LHCN-M2 (cell line): ENCODE data around the gene OR1L8. TPM values are rescaled to one million over a fixed set of nuclear protein-coding genes. Genes with fewer than 3 reads are reported as not detected.
"Not testable (repeated sequence)": the region's sequence is repeated elsewhere in the genome, so short reads cannot be mapped to it uniquely, and the experiment has no call there.

Source experiments
- DNase-seq: peaks from one replicate; pipeline ENCODE4 v3.0.0-alpha.2; 2012; ENCODE audit warnings: low read depth
- polyA plus RNA-seq: library from polyadenylated mRNA; unstranded; fragments of >200 nt; gene quantifications from one replicate; pipeline ENCODE4 v1.2.1, GENCODE V29; 2012; ENCODE audit warnings: missing spikeins
- total RNA-seq: library from RNA; depleted of rRNA; stranded (reverse); fragments of >200 nt; gene quantifications from 2 replicates; pipeline ENCODE4 v1.2.3, GENCODE V29; 2014; rRNA removed

OR1L8 gene, protein sequence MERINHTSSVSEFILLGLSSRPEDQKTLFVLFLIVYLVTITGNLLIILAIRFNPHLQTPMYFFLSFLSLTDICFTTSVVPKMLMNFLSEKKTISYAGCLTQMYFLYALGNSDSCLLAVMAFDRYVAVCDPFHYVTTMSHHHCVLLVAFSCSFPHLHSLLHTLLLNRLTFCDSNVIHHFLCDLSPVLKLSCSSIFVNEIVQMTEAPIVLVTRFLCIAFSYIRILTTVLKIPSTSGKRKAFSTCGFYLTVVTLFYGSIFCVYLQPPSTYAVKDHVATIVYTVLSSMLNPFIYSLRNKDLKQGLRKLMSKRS
- total RNA-seq = not detected in 2 replicates
- polyA plus RNA-seq = not detected

- not testable (repeated sequence) for DNase-seq
These were observed at the start of gene OR1L8 for GRCh38 chr9:122583284-122583683. Gene OR1L8 (minus strand): TSS chr9:122583384. CDS start chr9:122568477, 14,907 bp downstream.

- DNase-seq = no peak
These were observed 36.8 kb upstream of the OR1L8 start for GRCh38 chr9:122619996-122620395.

DNA sequence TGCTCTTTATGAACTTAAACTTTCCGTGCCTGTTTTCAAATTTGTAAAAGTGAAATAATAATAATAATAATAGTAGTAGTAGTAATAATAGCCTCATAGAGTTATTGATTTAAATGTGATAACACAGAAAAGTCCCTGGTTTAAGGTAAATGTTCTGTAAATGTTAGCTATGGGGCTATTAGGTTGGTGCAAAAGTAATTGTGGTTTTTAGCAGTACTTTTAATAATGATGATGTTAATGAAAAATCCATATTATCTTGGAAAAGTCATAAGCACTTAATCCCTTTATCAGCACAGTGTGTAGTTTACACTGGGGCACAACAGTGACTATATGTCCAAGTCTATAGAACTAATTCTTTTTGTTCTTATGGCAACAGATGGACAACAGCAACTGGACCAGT is 31.2 kb upstream of the OR1L8 start, which contains the start of gene OR1Q1:
TSS of gene OR1Q1 (plus strand) at position 377 of the 400 bp plus-strand sequence. CDS start at position 377, 0 bp downstream.
- no peak for DNase-seq

- DNase-seq = no peak
These were observed 26.6 kb upstream of the OR1L8 start for GRCh38 chr9:122609804-122610203.

DNA sequence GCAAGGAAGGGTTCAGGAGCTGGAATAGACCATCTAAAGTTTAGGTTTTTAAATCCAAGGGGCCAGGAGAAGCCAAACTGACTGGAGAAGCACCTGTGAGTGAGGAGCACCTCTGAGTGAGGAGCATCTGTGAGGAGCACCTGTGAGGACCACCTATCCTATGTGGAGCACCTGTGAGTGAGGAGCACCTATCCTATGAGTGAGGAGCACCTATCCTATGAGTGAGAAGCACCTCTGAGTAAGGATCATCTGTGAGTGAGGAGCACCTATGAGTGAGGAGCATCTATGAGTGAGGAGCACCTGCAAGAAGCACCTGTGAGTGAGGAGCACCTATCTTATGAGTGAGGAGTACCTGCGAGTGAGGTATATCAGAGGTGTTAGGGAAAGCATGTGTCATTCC is 23.4 kb upstream of the OR1L8 start:
- DNase-seq = no peak

- no peak for DNase-seq
These were observed 22.5 kb upstream of the OR1L8 start for GRCh38 chr9:122605691-122606090.

- DNase-seq = peak; percentile 26
These were observed 2.8 kb downstream of the OR1L8 start for GRCh38 chr9:122580360-122580759.

DNA sequence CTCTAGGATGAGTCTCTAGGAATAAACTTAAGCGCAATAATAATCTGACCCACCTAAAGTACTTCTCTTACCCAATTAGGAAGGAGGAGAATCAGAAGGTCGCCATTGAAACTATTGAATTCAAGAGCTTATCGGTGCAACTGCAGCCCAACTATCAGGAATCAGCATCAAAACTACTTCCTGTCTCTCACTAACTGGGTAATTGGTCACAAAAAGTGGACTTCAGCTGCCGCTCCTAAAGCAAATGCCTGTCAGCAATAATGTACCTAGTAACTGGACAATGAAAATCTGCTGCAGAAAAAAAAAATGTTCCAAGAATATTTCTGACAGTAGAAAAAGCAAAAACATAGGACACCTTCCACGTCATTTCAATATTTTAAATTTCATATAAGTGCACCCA is 3.3 kb downstream of the OR1L8 start:
- no peak for DNase-seq

- no peak for DNase-seq
These were observed 10.7 kb downstream of the OR1L8 start for GRCh38 chr9:122572456-122572855.

DNA sequence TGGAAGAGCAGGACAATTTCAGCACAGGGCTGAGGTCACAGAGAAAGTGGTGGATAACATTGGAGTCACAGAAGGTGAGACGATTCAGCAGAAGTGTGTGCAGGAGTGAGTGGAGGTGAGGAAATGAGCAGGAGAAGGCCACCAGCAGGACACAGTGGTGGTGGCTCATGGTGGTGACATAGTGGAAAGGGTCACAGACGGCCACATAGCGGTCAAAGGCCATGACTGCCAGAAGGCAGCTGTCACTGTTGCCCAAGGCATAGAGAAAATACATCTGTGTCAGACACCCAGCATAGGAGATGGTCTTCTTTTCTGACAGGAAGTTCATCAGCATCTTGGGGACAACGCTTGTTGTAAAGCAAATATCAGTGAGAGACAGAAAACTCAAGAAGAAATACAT is 15.3 kb downstream of the OR1L8 start:
- DNase-seq = no peak

DNA sequence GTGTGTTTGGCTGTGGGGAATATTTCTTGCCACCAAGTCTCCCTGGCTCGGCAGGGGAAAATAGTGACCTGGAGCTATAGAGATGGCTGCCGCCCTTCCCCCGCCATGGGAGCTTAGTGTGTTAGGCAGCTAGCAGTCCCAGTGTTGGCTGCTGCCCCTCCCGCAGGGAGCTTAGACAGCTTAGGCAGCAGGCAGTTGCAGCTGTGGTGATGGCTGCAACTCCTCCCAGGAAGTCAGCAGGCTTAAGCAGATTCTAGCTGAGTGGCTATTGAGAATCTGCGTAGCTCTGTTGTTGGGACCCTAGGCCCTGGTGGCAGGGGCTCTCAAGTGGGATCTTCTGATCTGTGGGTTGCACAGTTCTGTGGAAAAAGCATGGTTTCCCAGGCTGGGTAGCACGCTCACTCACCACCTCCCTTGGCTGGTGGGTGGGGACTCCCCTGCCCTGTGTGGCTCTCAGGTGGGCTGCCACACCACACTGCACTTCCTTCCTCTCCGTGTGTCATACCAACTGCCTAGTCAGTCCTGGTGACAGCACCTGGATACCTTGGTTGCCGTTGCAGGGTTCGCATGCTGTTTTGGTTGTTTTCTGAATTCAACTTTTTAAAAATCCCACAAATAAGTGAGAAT is 20.9 kb downstream of the OR1L8 start:
- no peak for DNase-seq

DNA sequence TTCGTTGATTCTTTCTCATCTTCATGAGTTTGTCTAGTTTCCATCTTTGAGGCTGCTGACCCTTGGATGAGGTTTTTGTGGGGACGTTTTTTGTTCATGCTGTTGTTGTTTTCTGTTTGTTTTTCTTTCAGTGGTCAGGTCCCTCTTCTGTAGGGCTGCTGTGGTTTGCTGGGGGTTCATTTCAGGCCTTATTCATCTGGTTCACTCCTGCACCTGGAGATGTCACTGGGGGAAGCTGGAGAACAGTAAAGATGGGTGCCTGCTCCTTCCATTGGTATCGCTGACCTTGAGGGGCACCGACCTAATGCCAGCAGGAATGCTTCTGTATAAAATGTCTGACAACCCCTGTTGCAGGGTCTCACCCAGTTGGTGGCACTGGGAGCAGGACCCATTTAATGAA is 21.7 kb downstream of the OR1L8 start:
- no peak for DNase-seq

DNA sequence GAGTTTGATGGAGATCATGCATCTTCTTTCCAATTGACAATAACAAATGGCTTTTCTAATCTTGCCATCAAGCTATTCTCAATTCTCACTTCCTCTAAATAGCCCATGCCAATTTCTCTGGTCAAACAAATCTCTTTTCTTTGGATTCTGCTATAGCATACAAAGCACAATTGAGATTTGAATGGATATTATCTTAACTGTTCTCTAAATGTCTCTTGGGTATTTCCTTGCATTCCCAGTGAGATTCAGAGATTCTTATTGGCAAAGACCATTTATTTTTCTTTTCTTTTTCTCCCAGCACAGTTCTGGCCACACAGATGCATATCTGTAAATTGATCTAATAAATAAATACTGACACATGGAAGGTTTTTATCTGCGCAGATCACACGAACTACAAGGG is 30.4 kb downstream of the OR1L8 start, which contains the start of gene OR1N2:
TSS of gene OR1N2 (plus strand) at position 301 of the 400 bp plus-strand sequence. CDS start 100 bp downstream, outside the sequence.
- no peak for DNase-seq

GRCh38 chr9:122551371-122551770 is 31.8 kb downstream of the OR1L8 start:
- no peak for DNase-seq

DNA sequence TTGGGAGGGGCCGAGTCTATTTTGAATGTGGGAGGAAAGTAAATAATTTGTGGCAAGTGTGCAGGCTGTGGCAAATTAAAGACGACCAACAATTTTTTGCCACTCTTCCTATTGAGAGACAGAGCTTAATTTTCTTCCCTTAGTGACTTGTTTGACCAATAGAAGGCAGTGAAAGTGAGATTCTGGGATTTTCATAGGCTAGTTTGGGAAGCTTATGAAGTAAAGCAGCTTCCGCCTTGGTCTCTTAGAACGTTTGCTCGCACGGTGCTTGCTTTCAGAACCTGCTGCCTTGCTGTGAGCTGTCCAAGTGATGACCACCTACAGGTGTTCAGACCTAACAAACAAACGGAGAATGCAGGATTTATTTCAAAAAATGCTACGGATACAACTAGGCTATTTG is 37.0 kb downstream of the OR1L8 start:
- DNase-seq = no peak

DNA sequence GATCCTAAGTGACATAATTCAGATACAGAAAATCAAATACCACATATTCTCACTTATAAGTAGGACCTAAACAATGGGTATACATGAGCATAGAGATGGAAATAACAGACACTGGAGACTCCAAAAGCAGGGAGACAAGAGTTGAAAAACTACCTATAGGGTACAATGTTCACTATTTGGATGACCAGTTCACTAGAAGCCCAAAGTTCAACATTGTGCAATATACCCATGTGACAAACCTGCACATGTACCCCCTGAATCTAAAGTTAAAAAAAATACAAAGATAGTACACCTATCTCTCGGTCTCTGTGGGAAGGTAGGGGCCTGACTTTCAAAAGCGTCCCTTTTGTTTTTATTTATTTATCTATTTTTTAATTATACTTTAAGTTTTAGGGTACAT is 44.4 kb downstream of the OR1L8 start:
- no peak for DNase-seq

- not testable (repeated sequence) for DNase-seq
These were observed 46.1 kb downstream of the OR1L8 start for GRCh38 chr9:122537066-122537465.

DNA sequence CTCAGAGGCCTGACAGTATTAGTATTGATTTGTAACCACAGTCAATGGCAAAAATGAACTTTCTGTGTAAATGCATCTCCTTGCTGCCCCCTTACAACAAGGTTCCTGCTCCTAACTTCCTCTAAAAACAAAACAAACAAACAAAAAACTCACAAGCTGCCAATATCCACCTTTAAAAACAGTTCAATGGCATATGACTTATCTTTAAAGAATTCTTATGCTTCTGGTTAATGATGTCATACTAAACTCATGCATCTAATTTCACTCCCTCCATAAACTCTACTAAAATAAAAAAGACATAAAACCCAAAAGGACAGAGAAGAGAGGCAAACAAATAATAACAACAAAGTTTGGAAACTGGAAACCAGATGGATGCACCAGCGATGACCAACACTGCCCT is 47.0 kb downstream of the OR1L8 start:
- no peak for DNase-seq

- not testable (repeated sequence) for DNase-seq
These were observed 52.0 kb downstream of the OR1L8 start for GRCh38 chr9:122531157-122531556.

DNA sequence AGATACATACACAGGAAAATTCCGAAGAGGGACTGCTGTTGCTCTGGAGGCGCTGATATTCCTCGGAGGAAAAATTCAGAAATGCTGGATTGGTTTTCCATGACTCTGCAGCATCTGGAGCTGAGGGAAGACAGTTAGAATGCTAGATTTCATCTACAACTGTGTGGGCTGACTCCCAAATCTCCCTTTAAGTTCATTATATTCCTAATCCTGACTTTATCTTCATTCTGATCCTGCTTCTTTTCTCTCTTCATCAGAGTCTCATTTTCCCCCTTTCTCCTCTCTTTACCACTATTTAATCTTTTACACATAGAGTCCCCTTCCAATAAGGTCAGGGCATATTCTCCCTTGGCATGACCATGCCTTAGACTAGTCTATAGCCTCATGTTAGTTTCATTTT is 56.0 kb downstream of the OR1L8 start, which contains the start of gene OR1N1:
TSS of gene OR1N1 (minus strand) at position 101 of the 400 bp plus-strand sequence. CDS start at position 101, 0 bp downstream.
- no peak for DNase-seq

GRCh38 chr9:122526602-122527001 is 56.6 kb downstream of the OR1L8 start:
- DNase-seq = no peak

- DNase-seq = no peak
These were observed 63.8 kb downstream of the OR1L8 start for GRCh38 chr9:122519376-122519775.

DNA sequence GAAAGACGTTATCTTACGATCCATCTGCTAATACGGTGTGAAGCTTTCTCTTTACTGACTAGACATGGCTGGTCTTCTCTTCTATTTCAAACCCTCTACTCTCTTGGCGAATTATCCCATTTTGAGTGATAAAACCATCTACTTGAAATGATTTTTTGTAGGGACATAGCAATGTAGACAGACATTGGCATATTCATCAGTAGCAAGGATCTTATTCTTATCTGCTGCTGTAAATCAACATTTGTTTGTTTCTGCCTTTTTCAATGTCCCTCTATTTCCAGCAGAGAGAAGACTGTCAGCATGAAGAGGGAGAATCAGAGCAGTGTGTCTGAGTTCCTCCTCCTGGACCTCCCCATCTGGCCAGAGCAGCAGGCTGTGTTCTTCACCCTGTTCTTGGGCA is 64.3 kb downstream of the OR1L8 start, which contains the start of gene OR1J4:
TSS of gene OR1J4 (plus strand) at position 301 of the 400 bp plus-strand sequence. CDS start at position 301, 0 bp downstream.
- no peak for DNase-seq
